Neutrophil (primary cell): ENCODE results near the gene IL2RA.

Experiments used
- H3K27ac ChIP-seq: fragments of 200-600 bp; sonication (generic); 2 replicates; pipeline ENCODE4 v1.5.1; 2016; ENCODE audit warnings: mild to moderate bottlenecking, moderate library complexity
- H3K27me3 ChIP-seq: fragments of 200-600 bp; sonication (generic); 2 replicates; pipeline ENCODE4 v1.6.0; 2016; ENCODE audit warnings: mild to moderate bottlenecking
- H3K36me3 ChIP-seq: fragments of 200-600 bp; sonication (generic); 2 replicates; pipeline ENCODE4 v1.5.1; 2017
- H3K4me1 ChIP-seq, 2 experiments: fragments of 200-600 bp in 1 of 2; sonication (generic) in 1 of 2; 1 replicate in 1 of 2; 2 replicates in 1 of 2; pipeline versions ENCODE4 v1.5.1 to v1.6.1; 2013 to 2016; ENCODE audit warnings: low read depth in 1 of 2, low read length in 1 of 2, mild to moderate bottlenecking in 1 of 2, moderate library complexity in 1 of 2; ENCODE audit not compliant: control insufficient read depth in 1 of 2, insufficient read depth in 1 of 2
- H3K4me3 ChIP-seq, 2 experiments: fragments of 200-600 bp in 1 of 2; sonication (generic) in 1 of 2; 1 replicate in 1 of 2; 2 replicates in 1 of 2; pipeline ENCODE4 v1.5.1; 2013 to 2016; ENCODE audit warnings: low read depth in 1 of 2, low read length in 1 of 2, mild to moderate bottlenecking in 1 of 2, moderate library complexity in 1 of 2
- H3K9me3 ChIP-seq: fragments of 200-600 bp; sonication (generic); 2 replicates; pipeline ENCODE4 v1.5.1; 2016
- CTCF ChIP-seq: fragments of 200-600 bp; sonication (generic); IDR thresholded peaks from 2 replicates; pipeline ENCODE4 v1.5.1; 2016; ENCODE audit warnings: antibody characterized with exemption

The IL2RA gene

DNA sequence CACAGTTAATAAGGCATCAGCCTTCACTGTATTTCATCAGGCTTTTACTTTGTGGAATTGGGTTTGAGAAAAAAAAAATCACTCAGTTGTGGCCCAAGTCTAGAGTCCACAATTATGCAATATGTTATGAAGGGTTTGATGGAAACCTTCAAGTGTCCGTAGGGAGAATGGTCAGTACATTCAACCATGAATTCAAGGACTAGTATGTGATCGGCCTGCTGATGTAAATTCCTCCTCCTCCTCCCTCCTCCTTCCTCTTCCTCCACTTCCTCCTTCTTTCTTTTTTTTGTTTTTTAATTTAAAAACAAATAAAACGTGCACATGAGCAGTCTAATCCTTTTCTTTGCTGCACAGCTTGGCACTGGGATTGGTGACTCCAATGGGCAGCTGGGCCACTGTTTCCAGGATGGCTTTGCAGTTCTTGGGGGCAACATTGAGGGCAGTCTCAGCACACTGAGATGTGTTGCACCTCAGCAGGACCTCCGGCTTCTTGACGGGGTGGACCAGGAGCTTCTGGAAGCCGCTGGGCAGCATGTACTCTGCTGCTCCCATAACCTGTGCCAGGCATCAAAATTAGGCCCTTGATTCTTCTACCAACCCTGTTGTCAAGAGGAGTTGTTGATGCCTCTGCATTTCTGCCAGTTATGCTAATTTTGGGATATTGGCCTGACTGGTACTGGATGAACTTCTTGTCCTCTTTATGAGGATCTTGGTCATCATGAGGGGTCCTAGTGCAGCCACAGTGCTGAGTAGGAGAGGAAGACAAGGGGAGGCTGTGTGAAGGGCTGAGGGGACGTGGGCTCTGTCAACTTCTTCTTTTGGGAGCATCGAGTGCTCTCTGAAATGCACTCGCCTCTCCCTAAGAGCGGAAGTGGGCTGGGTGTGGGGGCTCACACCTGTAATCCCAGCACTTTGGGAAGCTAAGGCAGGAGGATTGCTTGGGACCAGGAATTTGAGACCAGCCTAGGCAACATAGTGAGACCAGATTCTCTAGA lies 9.3 kb upstream of the IL2RA start:
- H3K27me3 ChIP-seq, result peaks cover 20% of the 10 kb centered on the region
- H3K36me3 ChIP-seq, result no peaks in the 10 kb centered on the region
- peak overlapping the region; percentile 51 for H3K27ac ChIP-seq
- peaks cover 45 to 51% of the 10 kb centered on the region in 2 experiments for H3K4me1 ChIP-seq
- TF ChIP-seq CTCF, result no peak
- H3K9me3 ChIP-seq, result no peaks in the 10 kb centered on the region
- H3K4me3 ChIP-seq, result peak overlapping the region in 1 of 2 experiments; percentile 10

- no peaks in the 10 kb centered on the region for H3K9me3 ChIP-seq
- H3K27me3 ChIP-seq, result peaks cover 14% of the 10 kb centered on the region
- peaks cover 54 to 58% of the 10 kb centered on the region in 2 experiments for H3K4me1 ChIP-seq
- no peak overlapping the region for H3K27ac ChIP-seq
- no peaks in the 10 kb centered on the region for H3K36me3 ChIP-seq
- H3K4me3 ChIP-seq, result no peak overlapping the region
- TF ChIP-seq CTCF, result no peak
Measured at GRCh38 chr10:6070660-6071059, 8.5 kb upstream of the IL2RA start.

- no peak overlapping the region for H3K27ac ChIP-seq
- H3K4me1 ChIP-seq, result peaks cover 55 to 61% of the 10 kb centered on the region in 2 experiments
- H3K27me3 ChIP-seq, result peaks cover under 1% of the 10 kb centered on the region
- H3K36me3 ChIP-seq, result no peaks in the 10 kb centered on the region
- H3K4me3 ChIP-seq, result no peak overlapping the region
- no peaks in the 10 kb centered on the region for H3K9me3 ChIP-seq
- TF ChIP-seq CTCF, result no peak
Measured at GRCh38 chr10:6069081-6069931, 7.1 kb upstream of the IL2RA start.

- no peaks in the 10 kb centered on the region for H3K36me3 ChIP-seq
- no peaks in the 10 kb centered on the region for H3K27me3 ChIP-seq
- H3K9me3 ChIP-seq, result no peaks in the 10 kb centered on the region
- H3K27ac ChIP-seq, result peak overlapping the region; percentile 52
- TF ChIP-seq CTCF, result no peak
- no peak overlapping the region for H3K4me3 ChIP-seq
- H3K4me1 ChIP-seq, result peaks cover 55 to 61% of the 10 kb centered on the region in 2 experiments
Measured at GRCh38 chr10:6068422-6068821, 6.3 kb upstream of the IL2RA start.

GRCh38 chr10:6068006-6068405 lies 5.8 kb upstream of the IL2RA start:
- TF ChIP-seq CTCF, result no peak
- Histone ChIP-seq H3K9me3 (no peaks in the 10 kb centered on the region), H3K36me3 (no peaks in the 10 kb centered on the region), H3K27ac (peak overlapping the region; percentile 52), H3K27me3 (no peaks in the 10 kb centered on the region), H3K4me1 (peaks cover 55 to 61% of the 10 kb centered on the region in 2 experiments), H3K4me3 (no peak overlapping the region)
